ENCODE results near the gene KIF22. TPM values are rescaled to one million over a fixed set of nuclear protein-coding genes. Genes with fewer than 3 reads are reported as not detected.
A peak's percentile ranks its signal among the peaks of the same experiment; 100 is the strongest.

The KIF22 gene
- total and polyA plus RNA-seq, 9 of the 15 experiments (the other 6 are each of a cell fraction or from before 2014, with no cell fraction given), result 8.7 to 232 (median 131) TPM

- no peak for TF ChIP-seq ZNF318 (IDR thresholded peaks at IDR 0.05; ENCODE audit: borderline replicate concordance in 1 of 2, low read depth in 1 of 2)
- no peak for TF ChIP-seq ZNF766 (CRISPR knock-in tag; conservative IDR thresholded peaks at IDR 0.05)
- TF ChIP-seq PCBP2 (IDR thresholded peaks at IDR 0.05; ENCODE audit: low read depth, low read length, poor library complexity, severe bottlenecking), result no peak
- TF ChIP-seq ZNF121 (CRISPR knock-in tag; conservative IDR thresholded peaks at IDR 0.05), result no peak
- TF ChIP-seq HDAC8 (tag; IDR thresholded peaks at IDR 0.05), result no peak
- TF ChIP-seq ZBTB40 (IDR thresholded peaks at IDR 0.05), result peak; percentile 69
- no peak for TF ChIP-seq ZBTB40 (CRISPR knock-in tag; IDR thresholded peaks at IDR 0.05)
- no peak for TF ChIP-seq HDAC1 (IDR thresholded peaks at IDR 0.05)
- no peak for TF ChIP-seq KDM1A (IDR thresholded peaks at IDR 0.05)
Measured at GRCh38 chr16:29757950-29758466, 32.5 kb upstream of the KIF22 start (continued).

Data from K562 (cell line).